CD4-positive, alpha-beta T cell treated with Interleukin-15 for 4 hours (primary cell): ENCODE results near the gene EXD2.
"Not testable (repeated sequence)": the region's sequence is repeated elsewhere in the genome, so short reads cannot be mapped to it uniquely, and the experiment has no call there.

Experiments
- DNase-seq: peaks from one replicate; pipeline ENCODE4 v3.0.0-alpha.2; 2020; ENCODE audit warnings: low spot score

Gene EXD2

DNA sequence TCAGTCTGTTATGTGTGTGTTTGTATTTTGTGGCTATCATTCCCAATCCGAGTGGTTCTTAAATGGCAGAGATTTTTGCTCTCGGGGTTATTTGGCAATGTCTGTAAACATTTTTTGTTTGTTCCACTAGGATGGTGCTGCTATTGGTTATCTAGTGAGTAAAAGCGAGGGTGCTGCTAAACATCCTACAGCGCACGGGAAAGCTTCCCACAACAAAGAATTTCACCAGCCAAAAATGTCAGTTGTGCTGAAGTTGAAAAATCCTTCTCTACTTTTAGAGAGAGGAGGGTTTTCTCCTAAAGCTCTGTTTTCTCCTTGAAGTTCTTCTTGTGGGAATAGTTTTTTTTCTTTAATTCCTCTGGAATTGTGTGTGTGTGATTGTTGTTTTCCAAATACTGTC, 2.4 kb downstream of the EXD2 start:
- DNase-seq = no peak

DNA sequence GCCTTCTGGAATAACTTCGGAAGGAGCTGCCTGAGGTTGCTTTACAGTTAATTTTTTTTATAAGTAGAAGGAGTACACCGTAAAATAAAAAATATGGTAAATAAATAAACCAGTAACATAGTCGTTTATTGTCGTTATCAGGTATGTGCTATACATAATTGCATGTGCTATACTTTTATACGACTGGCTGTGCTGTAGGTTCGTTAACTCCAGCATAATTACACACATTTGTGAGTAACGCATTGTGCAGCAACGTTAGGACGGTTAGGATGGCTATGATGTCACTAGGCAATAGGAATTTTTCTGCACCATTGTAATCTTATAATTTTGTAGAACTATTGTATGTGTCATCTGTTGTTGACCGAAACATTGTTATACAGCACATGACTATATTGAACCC, 8.5 kb downstream of the EXD2 start:
- DNase-seq = no peak

DNA sequence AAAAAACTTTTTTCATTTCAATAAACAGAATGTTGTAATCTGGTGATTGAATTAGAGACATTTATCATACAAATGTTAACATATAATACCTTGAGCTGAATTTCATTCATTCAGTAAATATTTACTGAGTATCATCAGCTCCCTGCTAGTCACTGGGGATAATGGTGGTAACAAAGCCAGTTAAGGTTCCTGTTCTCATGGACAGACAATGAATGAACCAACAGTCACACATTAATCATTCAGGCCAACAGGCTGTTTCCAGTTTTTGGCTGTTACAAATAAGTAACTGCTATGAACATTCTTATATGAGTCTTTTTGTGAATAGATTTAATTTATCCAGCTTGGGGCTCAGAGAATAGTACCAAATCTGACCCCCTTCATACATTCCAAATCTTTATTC, 13.5 kb downstream of the EXD2 start:
- no peak for DNase-seq

DNA sequence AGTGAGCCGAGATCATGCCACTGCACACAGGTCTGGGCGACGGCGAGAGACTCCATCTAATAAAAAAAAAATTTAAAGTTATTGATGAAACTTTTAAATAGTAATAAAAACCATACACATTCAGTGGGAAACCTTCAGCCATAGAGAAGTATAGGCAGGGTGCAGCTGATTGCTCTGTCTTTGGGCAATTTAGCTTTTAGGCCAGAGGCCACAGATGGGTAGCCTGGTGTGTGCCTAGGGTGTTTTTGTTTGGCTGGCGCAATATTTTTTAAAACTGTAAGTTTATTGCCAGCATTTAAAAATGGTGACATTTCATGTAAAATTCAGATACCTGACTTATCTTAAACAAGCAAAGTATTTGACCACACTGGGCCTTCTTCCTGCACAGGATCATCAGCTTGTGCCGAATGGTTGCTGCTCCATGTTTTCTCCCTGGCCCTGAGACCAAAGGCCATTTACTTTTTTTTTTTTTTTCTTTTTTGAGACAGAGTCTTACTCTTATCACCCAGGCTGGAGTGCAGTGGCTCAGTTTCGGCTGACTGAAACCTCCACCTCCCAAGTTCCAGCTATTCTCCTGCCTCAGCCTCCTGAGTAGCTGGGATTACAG, 16.2 kb downstream of the EXD2 start:
- DNase-seq = no peak

DNA sequence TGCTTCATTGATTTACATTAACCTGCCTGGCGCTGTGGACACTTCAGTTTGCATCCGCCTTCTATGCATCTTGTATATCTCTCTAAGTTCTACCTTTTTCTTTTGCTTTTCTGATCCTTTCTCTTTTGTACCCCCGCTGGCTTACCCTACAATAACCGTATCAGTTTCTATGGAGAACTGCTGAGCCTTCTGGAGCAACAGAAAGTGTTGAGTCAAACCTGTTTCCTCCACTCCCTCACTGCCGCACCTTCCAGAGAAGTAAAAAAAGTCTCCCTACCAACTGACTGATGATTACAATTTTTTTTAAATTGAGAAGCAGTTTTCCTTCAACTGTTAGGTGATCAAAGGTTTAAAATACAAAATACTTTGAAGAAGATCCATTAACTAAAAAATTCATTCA, 17.4 kb downstream of the EXD2 start:
- no peak for DNase-seq

DNA sequence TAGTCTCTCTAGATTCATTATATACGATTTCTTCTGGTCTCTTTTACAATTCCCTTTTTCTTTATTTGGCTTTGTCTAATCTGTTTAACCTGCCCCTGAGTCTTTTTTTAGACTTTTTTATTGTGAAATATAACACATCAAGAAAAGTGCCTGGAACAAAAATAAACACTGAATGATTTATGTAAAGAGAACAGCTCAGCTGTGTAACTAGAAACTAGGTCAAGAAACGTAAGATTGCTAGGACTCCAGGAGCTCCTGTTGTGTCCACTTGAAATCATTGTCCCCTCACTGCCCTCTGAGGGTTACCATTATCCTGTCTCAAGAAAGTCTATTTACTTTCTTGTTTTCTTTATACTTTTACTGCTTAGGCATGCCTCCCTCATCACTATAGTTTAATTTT, 23.1 kb downstream of the EXD2 start:
- no peak for DNase-seq

DNA sequence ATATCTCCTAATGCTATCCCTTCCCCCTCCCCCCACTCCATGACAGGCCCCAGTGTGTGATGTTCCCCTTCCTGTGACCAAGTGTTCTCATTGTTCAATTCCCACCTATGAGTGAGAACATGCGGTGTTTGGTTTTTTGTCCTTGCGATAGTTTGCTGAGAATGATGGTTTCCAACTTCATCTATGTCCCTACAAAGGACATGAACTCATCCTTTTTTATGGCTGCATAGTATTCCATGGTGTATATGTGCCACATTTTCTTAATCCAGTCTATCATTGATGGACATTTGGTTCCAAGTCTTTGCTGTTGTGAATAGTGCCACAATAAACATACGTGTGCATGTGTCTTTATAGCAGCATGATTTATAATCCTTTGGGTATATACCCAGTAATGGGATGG, 26.4 kb downstream of the EXD2 start:
- not testable (repeated sequence) for DNase-seq

DNA sequence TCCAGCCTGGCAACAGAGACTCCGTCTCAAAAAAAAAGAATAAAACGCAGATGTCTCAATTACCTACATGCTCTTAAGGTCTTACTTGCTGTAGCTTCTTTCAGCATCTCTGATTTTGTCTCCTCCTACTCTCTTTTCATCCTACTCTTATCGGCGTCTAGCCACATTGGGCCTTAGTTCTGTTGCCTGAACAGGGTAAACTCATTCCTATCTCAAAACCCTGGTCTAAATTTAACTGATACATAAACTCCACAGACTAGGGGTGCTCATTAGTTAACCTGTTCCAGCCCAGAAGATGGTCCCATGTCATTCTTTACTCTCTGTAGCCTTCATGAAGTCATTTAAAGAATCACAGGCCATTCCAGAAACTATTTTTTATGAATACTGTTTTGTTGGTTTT, 33.6 kb downstream of the EXD2 start:
- no peak for DNase-seq

DNA sequence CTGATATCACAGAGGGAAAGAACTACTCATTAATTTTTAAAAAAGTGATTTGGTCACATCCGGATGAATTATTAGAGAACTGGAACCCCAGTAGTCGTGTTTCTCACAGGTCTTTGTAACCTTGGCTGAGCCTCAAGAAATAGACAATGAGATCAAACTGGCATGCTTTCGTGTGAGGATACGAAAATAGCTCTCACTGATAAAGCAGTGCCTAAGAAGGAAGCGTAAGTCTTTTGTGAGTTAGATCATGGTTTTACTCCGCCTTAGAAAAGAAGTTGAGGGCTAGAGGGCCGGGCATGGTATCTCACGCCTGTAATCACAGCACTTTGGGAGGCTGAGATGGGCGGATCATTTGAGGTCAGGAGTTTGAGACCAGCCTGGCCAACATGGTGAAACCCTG, 34.9 kb downstream of the EXD2 start:
- DNase-seq = no peak

DNA sequence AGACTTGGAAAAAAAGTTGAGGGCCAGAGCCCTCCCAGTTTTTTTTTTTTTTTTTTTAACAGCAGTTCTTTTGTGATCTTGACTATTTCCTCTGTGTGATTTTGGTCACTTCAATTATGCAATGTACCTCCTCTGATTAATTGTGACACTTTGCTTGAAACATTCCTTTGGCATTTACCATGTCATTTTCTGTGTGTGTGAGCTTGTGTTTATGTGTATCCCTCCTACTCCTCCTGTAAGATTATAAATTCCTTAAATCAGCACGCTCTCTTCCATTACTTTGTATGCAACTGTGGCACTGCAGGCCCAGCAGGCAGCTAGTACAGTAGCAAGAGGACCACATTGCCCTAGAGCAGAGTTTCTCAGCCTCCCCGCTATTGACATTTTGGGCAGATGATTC, 35.4 kb downstream of the EXD2 start:
- no peak for DNase-seq

DNA sequence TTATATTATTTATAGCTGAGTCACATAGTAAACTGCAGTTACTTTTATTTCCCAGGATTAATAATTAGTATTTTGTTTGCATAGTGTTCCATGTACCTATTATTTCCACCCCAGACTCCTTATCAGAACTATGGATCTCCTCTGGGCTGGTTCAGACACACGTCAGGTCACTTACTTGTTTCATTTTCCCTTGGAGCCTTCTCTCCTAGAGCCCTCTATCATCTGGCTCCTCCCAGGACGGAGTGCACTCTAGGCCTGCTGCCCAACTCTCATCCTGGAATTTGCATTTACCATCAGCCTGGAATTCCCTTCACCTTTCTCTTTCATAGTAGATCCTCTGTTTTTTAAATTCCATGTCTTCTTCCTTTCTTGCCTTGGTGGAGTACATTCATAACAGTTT, 40.2 kb downstream of the EXD2 start:
- no peak for DNase-seq

DNA sequence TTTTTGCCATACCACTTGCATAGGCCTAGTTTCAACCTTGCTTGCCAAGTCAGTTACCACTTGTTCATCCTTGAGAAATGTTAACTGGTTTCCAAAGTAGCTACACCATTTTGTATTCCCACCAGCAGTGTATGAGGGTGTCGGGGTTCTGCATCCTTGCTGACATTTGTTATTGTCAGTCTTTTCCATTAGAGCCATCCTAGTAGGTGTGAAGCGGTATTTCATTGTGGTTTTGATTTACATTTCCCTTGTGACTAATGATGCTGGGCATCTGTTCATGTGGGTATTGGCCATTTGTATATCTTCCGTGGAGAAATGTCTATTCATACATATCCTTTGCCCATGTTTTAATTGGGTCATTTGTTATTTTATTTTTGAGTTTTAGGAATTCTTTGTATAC, 41.1 kb downstream of the EXD2 start:
- DNase-seq = no peak

DNA sequence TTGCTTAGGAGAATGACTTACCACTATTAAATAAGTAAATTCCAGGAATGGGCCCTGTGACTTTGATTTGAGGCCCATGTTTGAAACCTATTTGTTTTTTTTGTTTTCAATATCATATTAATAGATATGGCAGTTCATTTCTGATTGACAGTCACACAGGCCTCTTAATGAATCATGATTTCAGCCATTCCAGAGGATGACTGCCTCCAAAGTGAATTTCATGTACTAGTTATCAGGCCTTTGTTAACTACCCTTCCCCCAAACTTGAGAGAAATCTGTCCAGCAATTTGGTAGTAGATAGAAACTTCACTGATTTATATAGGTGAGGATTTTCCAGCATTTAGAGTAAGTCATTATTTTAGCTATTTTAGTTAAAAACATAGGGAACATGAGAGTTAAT, 42.8 kb downstream of the EXD2 start:
- DNase-seq = no peak

DNA sequence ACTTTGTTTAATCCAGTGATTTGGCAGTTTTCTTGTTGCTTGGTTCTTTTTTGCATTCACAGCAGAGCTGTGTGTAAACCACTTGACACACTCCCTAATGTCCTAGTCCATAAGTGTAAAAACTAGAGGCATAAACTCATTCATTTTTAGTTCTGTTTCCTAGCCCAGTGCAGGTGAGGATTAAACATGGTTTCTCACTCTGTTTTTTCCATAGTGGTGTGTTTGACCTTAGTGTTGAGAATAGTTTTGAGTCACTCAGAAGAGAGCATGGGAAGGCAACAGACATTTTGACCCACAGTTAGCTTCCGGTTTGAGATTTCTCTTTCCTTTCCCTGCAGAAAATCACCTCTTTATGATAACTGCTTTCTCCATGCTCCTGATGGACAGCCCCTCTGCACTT, 44.4 kb downstream of the EXD2 start:
- DNase-seq = no peak

DNA sequence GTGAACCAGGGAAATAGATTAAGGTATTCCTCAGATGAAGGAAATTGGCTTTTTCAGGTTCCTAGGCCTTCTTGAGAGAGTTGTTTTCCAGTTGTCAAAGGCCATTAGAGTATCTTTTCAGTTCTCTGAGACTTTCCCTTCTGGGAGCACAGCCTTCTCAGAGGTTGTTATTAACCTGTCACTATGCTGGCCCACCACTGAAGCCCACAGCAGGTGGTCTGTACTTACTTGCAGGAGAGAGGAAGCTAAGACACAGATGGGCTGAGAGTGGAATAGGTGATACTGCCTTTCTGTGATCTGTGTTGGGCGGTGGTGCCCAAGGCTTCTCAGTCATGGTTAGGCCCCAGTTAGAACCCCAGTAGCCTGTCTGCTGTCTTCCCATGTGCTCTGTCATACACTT, 45.8 kb downstream of the EXD2 start:
- DNase-seq = no peak

DNA sequence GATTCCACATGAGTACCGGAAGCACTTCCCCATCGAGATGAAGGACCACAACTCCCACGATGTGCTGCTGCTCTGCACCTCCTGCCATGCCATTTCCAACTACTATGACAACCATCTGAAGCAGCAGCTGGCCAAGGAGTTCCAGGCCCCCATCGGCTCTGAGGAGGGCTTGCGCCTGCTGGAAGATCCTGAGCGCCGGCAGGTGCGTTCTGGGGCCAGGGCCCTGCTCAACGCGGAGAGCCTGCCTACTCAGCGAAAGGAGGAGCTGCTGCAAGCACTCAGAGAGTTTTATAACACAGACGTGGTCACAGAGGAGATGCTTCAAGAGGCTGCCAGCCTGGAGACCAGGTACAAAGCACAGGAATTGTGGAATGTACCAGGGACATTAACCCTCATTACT, 46.3 kb downstream of the EXD2 start:
- no peak for DNase-seq

DNA sequence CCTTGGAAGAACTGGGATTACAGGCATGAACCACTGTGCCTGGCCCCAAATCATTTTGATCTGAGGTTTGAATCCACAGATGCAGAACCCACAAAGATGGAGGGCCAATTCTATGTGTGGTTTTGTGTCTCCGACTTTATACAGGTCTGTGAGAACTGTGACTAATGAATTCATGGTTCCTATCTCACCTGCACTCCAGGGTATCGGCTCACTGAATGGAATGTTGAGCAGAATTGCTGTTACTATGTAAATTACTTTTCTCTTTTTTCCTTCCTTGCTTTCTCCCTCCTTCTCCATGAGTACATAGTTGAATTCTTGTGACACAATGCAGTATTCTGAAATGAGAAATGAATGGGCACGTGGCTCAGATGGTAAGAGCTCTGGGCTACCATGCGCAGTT, 47.6 kb downstream of the EXD2 start:
- no peak for DNase-seq

DNA sequence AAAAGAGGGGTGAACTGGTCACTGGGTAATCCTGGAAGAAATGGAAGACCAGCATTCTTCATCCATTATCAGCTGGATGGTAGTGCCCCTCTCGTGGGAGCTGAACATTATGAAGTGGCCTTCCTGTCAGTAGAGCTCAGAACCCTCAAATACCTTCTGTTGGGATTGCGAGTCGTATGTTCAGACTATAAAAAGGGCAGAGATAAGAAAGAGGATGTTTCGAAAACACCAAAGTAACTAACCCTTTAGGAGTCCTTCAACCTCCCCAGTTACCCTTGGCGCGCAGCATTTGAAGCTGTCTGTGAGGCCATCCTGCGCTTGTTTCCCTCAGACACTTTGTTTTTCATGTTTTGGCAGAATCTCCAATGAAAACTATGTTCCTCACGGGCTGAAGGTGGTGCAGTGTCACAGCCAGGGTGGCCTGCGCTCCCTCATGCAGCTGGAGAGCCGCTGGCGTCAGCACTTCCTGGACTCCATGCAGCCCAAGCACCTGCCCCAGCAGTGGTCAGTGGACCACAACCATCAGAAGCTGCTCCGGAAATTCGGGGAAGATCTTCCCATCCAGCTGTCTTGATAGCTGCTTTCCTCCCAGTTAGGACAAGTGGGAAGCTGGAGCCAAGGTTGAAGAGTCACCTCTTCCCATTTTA, 49.4 kb downstream of the EXD2 start:
- DNase-seq = no peak

DNA sequence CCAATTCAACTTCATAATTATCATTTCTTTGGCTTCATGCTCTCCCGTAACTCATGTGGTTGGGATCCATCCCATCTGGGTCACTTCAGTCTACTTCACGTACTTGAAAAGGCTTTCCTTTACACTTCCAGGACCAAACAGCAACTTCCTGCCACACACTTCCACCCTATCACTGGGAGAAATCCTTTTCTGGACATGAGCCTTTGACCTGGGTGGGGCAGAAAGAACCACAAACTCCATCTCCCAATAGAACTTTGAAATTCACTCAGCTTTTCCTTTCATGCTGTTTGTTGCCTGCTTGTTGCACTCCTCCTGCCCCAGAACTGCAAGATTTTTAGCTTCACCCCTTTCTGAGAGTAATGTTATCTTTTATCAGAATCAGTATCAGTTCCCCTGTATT, 50.3 kb downstream of the EXD2 start:
- no peak for DNase-seq

DNA sequence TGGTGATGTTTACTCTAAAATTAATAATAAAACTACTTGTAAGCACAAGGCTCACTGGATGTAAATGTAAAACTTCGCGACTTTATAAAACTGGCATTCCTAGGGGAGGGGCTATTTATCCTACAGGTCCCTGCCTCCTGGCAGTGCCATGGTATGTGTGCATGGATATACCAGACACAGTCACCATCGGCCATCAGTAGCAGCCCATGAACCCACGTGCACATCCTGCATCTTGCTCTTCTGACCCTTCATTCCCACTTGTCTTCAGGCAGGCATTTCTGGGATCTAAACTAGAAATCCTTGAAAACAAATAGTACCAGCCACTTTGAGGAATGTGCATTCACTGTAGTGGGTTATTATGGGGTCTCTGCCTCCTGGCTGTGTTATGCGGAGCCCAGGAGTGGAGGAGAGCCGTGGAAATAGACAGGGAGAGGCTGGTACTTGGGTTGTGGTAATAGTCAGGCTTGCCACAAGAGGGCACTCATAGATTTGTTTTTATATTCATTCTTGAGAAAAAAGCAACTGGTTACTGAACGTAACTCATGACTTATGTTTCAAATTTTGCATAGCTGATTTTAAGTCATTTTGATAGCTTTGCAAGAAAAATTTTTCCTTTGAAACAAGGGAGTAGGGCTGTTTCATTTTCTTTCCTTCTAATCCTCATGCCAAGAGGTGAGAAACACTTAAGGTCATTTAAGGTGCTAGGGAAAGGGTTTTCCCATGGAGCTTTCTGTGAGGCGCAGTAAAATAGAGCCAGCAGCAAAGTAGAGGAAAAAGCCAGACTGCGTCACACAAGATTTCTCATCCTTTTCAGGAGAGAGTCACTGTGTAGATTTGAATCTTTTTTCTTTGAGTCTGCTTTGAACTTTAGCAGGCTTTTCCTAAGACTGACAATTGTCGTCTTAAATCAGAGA, 51.3 kb downstream of the EXD2 start:
- peak; percentile 52 for DNase-seq

DNA sequence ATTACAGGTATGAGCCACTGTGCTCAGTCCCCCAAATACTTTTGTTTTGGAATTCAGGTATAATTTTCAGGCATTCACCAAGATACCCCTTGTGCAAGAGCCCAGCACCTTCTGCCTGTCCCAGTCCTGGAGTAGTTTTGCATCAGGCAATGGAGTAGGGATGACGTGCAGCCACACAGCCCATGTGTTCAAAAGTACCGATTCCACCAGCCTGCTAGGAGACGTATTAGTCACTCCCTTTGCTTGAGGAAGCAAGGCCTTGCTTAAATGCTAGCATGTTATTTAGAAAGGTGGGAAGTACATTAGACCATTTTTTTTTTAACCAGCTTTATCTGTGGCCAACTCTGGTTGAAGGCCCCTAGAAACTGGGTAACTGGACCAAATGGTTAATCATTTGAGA, 53.6 kb downstream of the EXD2 start:
- DNase-seq = no peak

DNA sequence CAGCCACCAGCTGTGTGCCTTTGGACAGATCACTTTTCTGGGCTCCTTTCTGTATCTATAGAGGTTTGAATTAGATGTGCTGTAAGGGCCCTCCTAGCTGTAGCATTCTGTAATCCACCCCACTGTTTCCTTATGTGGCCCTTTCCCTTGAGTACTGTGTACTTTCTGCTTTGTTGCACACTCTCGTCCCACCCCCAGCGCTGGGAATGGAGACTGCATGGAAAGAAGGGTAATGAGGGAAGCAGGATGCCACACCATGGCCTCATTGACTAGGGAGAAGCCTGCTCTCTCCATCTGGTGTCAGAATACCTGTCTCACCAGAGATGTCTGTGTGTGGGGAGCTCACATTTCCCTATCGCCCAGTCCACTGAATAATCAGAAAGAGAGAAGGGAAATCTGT, 55.0 kb downstream of the EXD2 start:
- no peak for DNase-seq

DNA sequence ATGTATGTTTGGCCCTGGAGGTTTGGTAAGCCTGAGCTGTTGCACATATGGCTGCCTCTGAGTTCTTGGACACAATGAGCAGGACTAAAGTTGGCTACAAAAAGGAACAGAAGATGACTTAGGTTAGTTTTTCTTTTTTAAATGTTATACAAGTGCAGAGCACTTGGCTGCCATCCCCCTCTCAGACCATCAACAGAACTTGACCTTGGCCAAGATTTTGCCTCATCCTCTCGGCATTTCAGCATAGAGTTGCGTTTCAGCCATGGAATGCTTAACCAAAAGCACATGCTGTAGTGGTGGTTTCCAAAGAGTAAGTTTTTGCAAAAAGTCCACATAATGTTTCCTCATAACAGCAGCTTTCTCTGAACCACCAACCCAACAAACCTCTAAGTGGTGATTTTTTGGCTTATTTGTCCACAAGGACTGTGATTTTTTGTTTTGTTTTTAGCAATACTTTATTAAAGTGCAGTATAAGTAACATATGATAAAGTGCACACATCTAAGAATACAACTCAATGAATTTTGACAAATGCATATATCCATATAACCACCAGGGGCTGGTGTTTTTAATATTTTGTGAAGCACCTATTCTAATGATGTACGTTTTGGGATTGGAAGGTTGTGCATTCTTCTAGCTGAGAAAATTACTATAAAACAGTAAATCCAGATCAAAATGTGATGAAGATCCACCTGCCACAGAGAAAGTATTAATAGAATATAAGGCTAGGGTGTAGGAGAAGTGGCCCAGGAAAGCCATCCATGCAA, 56.6 kb downstream of the EXD2 start:
- DNase-seq = no peak
